GM12874 (cell line): ENCODE measurements around the gene LSP1.

Source experiments
- CTCF ChIP-seq: IDR thresholded peaks from 2 replicates; pipeline ENCODE4 v1.5.1; 2011; ENCODE audit warnings: low read depth, mild to moderate bottlenecking, control low read depth, low read length, moderate library complexity; ENCODE audit not compliant: insufficient read depth

The LSP1 gene

GRCh38 chr11:1868636-1869291, 15.9 kb downstream of the LSP1 start:
- no peak for TF ChIP-seq CTCF

GRCh38 chr11:1869427-1870325, 16.8 kb downstream of the LSP1 start:
- TF ChIP-seq CTCF: no peak

GRCh38 chr11:1870326-1870696, 17.4 kb downstream of the LSP1 start:
- no peak for TF ChIP-seq CTCF

DNA sequence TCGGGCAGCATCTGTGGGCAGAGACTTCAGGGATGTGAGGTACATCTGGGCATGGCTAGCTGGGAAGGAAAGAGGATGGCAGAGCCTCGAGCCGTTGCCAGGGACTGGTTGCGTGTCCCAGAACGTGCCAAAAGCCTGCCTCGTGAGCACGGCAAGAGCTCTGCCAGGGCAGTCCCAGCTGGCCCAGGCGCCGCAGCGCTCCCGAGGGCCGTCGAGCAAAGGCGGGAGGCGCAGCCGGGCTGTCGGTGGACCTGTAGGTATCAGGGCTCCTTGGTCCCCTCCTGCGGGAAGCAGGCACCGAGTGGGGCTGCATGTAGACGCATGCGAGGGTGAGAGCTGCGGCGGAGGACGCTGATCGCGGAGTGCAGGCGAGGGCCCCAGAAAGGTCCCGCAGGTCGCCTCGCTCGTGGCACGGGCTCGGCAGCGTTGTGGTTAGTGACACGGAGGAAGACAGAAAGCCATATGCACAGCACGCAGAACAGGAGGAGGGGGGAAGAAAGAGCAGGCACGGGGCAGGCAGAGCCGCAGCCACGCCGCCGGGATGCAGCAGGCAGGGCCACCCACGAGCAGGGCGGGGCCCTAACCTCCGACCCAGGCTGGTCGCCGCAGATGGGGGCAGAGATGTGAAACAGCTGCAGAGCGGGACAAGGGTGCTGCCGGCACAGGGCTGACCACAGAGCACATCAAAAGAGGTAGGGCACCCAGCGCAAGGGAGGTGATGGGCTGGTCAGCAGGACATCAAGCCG, 18.0 kb downstream of the LSP1 start:
- no peak for TF ChIP-seq CTCF

DNA sequence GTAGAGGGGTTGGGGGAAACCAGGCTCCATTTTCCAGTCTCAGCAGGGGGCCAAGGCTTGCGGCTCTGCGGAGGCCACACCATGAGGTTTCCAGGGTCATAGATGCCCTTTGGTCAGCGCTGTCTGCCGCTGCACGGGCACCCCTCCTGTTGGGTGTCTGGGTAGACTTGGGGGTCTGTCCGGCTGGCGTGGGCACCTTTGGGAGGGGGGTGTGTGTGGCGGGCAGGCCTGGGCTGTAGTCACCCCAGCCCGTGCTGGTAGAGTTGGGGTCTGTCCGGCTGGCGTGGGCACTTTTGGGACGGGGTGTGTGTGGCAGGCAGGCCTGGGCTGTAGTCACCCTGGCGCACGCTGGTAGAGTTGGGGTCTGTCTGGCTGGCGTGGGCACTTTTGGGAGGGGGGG, 18.6 kb downstream of the LSP1 start:
- no peak for TF ChIP-seq CTCF

GRCh38 chr11:1872267-1872985, 19.5 kb downstream of the LSP1 start:
- no peak for TF ChIP-seq CTCF
